Body of pancreas (tissue), 4 donors: ENCODE measurements around the gene RHD.

Experiments
- CTCF ChIP-seq, 7 experiments: fragments of 450-650 bp in 4 of 7; fragments of 200-600 bp in 3 of 7; sonication (generic) in 3 of 7; IDR thresholded peaks; one replicate each; pipeline ENCODE4 v1.5.1; 2016 to 2019; ENCODE audit warnings: antibody characterized with exemption in 7 of 7
- POLR2A ChIP-seq, 3 donors: fragments of 450-650 bp; IDR thresholded peaks; one replicate each; pipeline ENCODE4 v1.6.1; 2016; ENCODE audit warnings: antibody characterized with exemption in 3 of 3, mild to moderate bottlenecking in 2 of 3

DNA sequence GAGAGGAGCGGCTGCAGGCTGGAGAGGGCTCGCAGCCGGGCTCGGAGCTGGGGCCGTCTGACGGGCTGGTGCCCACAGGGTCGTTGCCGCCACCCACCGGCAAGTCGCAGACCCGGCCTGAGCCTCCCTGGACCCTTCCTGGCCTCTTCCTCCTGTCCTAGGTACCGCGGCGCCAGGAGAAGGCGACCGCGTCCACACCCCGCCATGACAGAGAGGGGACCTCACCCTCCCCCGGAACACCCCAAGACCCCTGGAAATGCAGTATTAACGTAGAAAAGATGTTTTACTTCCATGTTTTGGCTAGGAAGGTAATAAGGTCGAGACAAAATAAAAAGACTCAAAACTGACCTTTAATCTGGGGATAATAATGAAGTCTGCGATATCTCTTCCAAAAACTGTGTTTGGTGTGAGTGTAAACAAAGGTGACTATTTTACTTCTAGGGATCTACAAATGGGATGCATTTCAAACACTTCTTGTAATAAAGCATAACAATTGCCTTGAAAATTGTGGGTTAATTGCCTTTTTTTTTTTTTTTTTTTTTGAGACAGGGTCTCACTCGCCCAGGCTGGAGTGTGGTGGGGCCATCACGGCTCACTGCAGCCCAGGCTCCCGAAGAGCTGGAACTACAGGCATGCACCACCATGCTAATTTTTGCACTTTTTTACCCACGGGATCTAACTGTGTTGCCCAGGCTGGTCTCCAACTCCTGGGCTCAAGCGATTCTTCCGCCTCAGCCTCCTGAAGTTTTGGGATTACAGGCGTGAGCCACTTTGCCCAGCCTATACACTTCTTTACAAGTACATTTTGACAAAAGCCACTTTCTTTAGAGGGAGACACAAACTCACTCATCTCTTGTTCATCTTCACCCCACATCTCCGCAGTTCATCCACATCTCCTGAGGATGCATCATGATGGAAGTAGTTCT lies 24.2 kb upstream of the RHD start:
- TF ChIP-seq CTCF (IDR thresholded peaks at IDR 0.05) (peak in 1 of 7 experiments; percentile 2), POLR2A (IDR thresholded peaks at IDR 0.05) (no peak)
